Forelimb muscle (tissue), 1 donor: ENCODE data around the gene PLAAT1. TPM values are rescaled to one million over a fixed set of nuclear protein-coding genes. Genes with fewer than 3 reads are reported as not detected.

Experiments used
- DNase-seq: peaks from one replicate; pipeline ENCODE4 v3.0.0-alpha.2; 2013; ENCODE audit warnings: low read depth
- polyA plus RNA-seq: library from polyadenylated mRNA; unstranded; fragments of 120-200 nt; gene quantifications from one replicate; pipeline ENCODE4 v1.2.1, GENCODE V29; 2013; ENCODE audit not compliant: insufficient read length

Gene PLAAT1
- polyA plus RNA-seq, result 24.4 TPM

DNA sequence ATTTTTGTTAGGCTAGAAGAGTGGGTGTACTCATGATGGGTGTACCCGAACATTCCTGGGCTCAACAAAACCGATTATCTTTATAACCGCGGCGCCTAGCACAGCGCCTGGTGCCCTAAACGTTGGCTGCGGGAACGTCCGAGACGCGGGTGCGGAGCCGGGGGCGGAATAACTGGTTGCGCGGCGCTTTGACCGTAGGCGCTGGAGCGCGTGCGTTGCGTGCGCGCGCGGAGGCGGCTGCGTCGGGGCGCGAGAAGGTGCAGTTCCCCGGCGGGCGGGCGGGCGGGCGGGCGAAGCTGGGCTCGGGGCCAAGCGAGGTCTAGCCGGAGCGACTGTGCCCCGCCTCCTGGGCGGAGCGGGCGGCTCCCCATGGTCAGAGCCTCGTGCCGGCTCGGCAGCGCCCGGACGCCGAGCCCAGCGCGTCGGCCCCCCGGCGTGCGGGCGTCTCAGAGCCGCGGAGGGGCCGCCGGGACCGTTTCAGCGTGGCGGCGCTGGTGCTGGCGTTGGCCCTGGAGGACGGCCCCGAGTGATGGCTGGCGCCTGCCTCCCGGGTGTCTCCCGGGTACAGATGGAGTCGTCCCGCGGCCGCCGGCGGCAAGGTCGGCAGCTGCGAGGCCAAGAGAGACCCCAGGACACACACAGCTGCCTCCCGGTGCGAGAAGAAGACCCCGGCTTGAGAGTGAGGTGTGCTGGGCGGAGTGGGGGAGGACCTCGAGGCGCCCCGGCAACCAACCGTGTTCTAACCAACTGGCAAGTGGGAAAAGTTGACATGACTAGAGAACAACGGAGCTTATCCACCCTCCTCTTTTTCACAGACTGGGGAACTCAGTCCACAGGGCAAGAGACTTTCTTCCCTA, at the start of gene PLAAT1:
TSS of gene PLAAT1 (plus strand) at position 373 of the 857 bp plus-strand sequence. CDS start 14,429 bp downstream, outside the sequence.
- no peak for DNase-seq

DNA sequence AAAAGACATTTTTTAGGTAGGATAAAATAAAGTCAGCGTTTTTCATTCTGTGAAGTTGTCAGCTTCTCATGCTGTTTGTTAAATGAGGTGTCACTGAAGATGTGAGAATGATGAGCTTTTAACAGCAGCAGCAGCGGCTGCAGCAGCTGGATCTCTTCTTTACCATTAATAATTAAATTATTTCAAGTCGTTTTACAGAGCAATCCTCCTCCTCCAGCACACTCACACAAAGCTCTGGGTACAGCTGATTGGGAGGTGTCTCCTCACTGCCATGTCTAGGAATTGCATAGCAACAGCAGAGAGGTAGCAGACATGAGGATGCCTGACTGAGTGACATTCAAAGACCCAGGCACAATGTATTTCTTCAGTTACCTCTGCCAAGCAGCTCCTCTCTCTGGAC, 46.7 kb upstream of the PLAAT1 start:
- DNase-seq, result no peak

DNA sequence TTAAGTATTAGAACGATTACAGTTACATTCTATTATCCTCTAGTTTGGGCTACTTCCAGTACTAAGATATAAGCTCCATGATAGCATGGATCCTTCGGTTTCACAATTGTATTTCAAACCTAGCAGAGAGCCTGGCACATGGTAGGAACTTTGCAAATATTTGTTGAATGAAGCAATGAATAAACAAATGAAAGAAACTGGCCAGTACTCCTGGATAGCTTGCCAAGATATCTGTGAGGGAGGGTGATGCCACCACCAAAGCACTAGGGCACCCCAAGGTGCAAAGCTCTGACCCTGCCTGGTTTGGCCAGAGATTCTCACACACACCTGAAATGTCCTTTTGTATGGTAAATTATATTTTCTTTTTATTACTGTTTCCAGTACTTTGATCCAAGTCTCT, 44.3 kb upstream of the PLAAT1 start:
- DNase-seq, result no peak

DNA sequence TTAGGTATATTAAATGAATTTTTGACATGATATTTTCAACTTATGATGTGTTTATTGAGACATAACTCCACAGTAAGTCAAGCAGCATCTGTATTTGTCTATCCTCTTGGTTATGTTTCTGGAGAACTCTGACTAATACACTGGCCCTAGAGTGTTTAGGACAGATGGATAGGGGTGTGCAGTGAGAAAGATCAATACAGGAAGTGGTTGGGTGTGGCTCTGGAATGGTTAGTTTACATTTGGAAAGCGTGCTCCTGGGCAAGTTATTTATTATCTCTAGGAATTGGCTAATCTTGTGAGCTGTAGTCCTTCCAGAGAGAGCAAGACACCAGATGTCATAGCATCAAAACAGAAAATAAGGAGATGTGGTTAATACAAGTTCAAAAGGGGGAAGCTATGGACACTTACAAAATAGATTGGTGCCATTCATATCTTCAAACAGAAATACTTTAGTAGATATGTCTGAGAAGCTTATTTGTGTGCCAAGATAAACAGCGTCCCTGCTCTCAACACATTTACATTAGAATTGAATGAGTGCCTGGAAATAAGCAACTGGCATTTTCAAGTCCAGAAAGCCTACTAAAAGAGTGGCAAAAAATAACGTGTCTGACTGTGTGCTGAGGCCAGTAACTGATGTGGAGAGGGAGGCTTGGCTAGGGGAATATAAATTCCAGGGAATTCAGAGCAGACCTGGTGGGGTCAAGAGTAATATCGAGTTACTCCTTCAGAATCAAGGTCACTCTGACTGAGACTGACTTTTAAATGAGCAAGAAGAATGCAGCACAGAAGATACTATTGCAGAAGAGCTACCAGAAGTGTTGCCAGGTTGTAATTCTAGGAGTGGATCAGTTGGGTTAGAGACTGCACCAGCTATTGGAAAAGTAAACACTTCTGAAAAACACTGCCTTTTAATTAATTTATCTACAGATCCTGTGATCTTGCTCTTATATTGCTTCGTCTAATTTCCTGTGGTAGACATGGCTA, 33.4 kb upstream of the PLAAT1 start:
- no peak for DNase-seq

DNA sequence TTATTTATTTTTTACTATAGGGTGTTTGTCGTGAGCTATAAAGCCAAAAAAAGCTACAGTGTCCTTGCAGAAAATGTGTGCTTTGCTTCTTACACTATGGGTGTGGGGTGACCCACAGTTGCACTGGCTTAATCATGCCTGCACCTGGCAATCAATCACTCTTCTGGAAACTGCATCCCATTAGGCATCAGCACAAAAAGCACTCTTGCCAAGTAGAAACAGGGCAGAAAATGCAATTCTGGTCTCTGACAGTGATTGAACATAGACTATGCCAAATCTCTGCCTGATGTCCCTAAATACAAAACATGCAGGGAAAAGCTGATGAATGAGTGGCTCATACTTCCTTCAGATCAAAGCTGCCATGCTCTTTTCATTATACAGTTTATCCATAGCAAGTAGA, 30.4 kb upstream of the PLAAT1 start:
- no peak for DNase-seq

DNA sequence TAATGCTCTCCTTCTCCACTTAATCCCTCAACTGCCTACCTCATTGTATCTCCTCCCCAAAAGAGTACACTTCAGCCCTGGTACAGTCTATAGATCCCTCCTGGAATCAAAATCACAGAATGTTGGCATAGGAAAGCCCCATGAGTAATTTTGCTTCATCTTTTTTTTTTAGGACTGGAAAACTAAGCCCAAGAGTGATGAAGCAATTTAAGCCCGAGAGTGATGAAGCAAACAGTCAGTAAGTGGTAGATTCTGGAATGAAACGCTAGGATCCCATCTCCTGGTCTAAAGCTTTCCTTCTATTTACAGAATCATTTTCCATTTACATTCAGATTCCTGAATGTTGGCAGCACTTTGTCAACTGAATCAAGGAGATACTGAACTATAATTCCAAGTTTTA, 29.8 kb upstream of the PLAAT1 start:
- no peak for DNase-seq

DNA sequence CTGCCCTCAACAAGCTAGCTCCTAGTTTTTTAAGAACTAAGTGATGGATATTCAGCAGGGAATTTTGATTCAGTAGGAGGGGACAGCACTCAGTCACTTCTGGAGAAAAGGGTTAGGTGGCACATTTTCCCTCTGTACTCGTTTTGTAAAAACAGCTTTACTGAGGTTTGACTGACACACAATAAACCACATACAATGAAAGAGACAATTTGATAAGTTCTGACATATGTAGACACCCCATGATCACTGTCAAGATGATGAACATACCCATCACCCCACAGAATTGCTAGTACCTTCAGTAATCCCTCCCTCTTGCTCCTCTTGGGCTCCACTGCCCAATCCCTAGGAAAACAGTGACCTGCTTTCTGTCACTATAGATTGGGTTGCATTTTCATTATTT, 29.0 kb upstream of the PLAAT1 start:
- DNase-seq, result no peak

DNA sequence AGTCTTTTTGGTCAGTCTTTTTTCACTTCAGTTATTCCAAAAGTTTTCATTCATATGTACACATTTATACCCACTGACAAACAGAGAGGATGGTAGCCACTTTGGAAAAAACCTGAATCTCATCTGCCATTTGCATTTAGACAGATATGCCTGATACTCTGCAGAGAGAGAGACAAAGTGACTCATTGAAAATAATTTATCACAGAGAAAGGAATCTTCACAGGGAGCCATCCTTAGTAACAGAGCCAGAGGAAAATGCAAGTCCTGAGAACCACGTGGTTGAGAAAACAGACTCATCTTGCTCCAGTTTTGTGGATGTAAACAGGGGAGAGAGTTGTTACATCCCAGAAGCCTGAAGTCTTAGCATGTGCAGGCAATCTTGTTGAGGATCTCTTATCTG, 28.2 kb upstream of the PLAAT1 start:
- DNase-seq, result no peak

DNA sequence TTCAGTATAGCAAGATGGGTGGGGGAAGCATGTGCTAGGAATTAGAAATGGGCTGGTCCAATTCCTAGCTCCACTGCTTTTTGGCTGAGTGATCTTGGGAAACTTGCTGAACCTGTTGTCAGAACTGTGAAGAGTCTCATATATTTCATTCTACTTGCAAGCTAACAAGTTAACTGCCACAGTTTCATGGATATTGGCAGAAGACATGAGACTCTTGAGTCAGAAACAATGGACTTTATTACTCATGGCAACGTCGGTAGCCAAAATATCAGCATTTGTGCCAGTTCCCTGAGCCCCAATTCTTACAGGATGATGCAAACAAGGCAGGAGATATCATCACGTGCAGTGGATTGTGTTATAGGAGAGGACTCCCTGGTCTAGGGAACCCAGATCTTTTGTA, 26.6 kb upstream of the PLAAT1 start:
- no peak for DNase-seq

DNA sequence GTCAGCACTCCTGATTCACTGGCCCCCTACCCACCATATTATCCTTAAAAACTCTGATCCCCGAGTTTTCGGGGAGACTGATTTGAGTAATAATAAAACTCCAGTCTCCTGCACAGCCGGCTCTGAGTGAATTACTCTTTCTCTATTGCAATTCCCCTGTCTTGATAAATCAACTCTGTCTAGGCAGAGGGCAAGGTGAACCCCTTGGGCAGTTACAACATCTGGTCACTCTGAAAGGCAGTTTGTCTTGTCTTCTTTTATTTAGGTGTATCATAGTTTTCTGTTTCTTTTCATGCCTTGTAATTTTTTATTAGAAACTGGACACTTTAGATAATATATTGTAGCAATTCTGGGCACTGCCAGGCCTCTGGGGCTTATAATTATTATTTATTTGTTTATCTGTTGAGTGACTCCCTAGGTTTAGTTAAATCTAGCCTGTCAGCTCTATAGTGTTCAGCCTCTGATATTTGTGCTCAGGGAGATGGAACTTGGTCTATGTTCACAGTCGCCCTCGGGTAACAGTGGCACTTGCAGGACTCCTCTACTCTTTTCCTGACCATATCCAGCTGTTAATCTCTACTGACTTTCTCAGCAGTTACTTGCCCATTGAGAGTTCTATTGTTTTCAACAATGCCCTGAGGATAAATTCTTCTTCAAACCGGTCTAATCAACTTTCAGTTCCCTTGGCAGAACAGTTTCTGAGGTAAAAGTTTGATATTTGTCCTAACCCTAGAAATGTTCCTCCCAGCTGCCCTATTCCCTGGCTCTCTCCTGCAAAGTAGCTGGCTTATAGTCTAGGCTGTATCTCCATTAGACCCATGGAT, 15.5 kb upstream of the PLAAT1 start:
- DNase-seq, result no peak

DNA sequence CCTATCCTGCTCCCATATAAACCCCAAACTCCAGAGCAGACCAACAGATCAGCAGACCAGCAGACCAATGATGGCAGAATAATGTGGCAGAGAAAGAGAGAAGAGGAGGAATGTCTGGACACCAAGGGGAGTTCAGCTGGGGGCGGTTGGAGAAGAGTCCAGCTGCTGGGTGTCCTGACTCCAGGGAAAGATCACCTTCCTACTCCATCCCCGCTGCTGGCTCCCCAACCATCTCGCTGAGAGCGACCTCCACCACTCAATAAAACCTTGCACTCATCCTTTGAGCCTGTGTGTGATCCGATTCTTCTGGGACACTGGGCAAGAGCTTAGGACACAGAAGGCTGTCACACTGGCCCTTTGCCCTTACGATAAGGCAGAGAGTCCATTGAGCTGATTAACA, 12.8 kb upstream of the PLAAT1 start:
- no peak for DNase-seq

DNA sequence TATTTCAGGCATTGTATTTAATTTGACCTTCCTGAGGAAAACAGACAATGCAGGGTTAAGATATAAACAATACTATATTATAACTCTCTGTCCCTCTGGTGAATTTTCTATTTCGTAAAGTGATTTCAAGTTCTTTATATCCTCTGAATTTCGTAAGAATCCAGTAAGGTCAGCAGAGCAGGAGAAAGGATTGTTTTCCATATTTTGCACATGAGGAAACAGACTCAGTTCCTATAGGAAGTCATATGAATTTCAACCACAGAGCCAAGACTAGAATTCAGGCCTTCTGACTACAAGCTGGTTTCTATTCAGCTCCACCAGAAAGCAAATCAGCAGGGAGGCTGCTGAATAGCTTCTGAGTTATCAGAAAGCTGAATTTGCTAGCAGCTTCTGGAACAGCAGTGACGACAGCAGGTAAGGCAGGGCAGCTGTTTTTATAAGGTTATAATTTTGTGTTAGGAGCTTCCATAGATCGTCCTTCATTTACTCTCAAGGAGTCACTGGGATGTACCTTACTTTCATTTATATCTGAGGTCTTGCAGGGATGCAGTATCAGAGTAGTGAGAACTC, 11.1 kb upstream of the PLAAT1 start:
- no peak for DNase-seq

DNA sequence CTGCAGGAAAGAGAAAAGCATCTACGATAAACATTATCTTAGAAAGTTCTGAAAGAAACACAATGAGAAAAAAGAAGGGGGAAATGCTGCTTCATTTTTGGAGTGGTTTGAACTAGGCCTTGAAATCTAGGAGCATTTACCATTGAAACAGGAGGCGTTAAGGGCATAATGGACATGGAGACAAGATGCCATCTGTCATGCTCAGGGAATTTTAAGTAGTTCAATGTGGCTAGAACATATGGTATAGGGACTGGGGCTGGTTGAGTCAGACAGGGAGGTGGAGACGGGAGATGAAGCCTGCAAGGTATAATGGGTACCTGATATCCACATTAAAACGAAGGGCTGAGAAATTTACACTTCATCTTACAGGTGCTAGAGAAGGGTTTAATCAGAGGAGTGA, 10.4 kb upstream of the PLAAT1 start:
- DNase-seq, result no peak

DNA sequence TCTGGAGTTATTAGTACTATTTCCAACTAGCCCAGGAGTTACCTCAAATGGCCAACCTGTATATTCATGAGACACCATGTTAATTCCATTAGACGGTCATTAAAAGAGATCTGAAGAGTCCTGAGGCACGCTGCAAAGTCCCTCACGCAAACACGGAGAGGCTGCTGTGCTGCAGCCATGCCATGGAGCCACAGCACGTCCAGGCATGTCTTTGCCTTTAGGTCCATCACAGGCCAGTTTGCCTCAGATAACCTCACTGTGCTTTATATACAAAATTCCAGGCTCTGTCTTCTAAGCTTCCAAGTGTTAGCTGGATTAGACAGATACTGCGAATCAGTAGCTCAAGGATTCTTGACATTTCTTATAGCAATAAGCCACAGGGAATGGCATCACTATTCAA, 9.8 kb upstream of the PLAAT1 start:
- no peak for DNase-seq

DNA sequence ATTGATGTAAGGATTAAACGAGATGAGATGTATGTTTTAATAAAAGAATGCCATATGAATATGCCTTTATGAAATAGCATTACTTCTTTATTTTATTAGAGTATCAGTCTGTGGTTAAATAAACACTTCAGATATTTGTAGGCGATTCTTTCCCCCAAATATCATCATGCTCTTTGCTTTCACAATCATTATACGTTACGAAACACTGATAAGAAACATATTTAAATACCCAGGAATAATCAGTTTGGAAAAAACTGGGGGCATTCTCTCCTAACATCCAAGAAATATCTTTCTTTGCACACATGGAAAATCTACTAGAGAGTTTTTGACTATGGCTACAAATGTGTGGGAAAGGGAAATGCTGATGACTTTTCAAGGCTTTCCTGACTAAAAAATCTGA, 4.4 kb upstream of the PLAAT1 start:
- DNase-seq, result no peak

DNA sequence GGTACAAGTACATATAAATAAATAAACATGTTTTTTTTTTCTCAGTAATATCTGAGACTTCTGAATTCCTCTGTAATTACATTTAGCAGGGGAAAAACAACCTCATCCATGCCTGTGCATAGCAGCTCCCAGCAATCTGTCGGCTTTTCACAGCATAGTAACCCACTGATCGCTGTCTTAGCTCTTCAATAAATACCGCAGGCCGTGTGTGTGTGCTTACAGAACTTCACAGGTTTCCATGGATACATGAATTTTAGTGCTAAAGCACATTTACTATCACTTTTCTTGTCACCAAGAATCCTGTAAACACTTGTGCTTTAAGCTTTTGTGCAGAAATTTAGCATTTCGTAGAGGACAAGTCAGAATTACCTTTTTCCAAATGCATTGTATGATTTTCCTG, 4.0 kb upstream of the PLAAT1 start:
- no peak for DNase-seq

DNA sequence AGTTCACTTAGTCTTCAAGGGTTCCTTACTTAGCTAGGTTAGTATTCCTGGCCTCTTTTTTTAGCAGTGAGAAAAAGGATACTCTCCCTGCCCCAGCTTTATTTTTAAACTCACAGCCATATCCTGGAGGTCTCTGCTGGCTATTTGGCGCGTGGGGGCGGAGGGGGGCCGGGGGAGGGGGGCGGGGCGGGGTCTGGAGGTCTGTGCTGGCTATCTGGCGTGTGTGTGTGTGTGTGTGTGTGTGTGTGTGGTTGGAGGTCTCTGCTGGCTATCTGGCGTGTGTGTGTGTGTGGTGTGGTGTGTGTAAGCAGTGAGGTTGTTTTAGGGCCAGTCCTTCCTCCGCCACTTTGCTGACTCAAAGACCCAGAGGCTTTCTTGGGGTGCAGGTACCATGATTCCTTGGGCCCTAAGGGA, 579 bp upstream of the PLAAT1 start:
- no peak for DNase-seq

DNA sequence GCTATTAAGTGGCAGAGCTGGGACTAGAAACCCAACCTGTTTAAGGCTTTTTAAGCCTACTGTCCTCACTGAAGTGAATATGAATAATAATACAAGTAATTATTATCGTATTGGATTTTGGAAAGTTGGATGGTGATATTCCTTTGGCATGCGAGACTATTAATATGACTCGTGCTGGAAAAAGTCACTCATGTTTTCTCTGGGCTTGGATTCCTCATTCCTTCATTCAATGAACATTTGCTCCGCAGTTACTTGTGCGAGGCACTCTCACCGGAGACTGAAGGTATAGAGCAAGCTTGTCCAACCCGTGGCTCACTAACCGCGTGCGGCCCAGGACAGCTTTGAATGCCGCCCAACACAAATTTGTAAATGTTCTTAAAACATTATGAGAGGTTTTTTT, 694 bp downstream of the PLAAT1 start:
- no peak for DNase-seq

DNA sequence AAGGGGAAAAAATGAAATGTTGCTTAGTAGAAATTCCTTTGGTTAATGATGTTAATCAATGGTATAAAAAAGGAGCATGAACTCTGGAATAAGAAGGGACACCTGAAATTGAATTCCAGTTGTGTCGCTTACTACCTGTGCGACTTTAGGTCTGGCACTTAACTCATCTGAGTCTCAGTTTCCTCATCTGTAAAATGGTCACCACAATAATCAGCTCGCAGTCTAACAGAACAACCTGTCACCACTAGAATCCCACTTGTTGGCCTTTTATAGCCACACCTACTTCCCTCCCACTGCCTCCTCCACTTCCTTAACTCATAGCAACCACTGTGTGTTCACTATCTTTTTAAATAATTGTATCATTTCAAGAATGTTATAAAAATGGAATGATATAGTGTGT, 2.5 kb downstream of the PLAAT1 start:
- DNase-seq, result no peak

DNA sequence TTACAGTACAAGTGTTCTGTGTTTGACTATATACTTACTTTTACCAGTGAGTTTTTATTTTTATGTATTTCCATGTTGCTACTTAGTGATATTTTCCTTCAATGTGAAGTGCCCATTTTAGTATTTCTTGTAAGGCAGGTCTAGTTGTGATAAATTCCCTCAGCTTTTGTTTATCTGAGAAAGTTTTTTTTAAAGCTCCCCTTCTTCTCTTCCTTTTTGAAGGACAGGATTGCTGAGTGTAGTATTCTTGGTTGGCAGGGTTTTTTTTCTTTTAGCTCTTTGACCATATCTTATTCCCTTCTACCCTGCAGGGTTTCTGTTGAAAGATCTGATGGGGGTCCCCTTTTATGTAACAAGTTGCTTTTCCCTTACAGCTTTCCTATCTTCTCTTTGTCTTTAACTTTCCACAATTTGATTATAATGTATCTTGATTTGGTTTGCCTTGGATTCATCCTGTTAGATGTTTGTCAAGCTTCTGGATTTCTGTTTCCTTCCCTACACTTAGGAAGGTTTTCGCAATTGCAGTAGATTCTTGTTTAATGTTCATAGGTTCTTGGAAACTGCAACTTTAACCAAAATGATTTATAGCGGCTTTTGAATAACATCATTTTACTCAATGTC, 7.9 kb downstream of the PLAAT1 start:
- DNase-seq, result no peak

DNA sequence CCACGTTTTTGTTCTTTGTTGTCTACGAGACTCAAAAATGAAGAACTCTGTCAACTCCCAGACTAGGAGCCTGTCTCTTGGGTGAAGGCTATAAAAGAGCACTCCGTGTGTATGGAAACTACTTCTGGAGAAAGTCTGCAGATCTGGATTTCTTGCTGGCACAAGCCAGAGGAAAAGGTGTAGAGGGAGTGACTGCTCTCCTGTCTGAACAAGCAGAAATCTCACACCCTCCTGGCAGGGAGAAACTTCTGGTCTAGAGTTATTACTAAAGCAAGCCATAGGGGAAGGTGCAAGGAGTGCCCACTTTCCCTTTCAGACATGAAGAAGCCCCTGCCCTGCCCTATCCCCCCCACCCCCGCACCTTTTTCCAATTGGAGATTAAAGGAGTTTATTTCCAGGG, 9.5 kb downstream of the PLAAT1 start:
- no peak for DNase-seq
